ENCODE results near the gene PLCB1. TPM values are rescaled to one million over a fixed set of nuclear protein-coding genes. Genes with fewer than 3 reads are reported as not detected.

The PLCB1 gene
- total and polyA plus RNA-seq, 2 donors (not counting 3 experiments of a cell fraction or from before 2014, with no cell fraction given) = 10.2 to 53.4 TPM

DNA sequence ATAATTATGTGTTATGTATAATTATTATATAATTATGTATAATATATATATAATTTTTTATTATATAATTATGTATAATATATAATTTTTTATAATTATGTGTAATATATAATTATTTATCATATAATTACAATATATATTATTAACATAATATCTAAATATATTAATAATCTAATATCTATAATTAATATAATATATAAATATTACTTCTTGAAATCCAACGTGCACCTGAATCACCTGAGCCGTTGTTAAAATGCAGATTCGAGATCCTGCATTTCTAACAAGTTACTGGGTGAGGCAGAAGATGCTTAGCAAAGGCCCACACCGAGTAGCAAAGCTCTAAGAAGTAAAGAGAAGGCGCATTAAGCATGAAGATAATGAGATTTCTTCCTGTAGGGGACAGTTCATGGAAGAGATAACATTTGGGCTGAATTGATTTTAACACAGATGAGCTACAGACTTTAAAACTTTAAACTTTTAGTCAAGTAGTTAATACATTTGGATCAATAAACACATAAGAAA lies 530.4 kb downstream of the PLCB1 start:
- Histone ChIP-seq H4K20me1 (replicated peaks; ENCODE audit: control insufficient read depth, extremely low read depth, insufficient read depth, low read length) (no peaks in the 10 kb centered on the region), H3K4me2 (ENCODE audit: insufficient read depth, low read length) (no peak overlapping the region), H3K9me3 (replicated peaks; ENCODE audit: control insufficient read depth, insufficient read depth, low read length) (no peaks in the 10 kb centered on the region), H3K4me1 (ENCODE audit: control insufficient read depth, extremely low read depth, insufficient read depth, low read length) (peaks cover 6% of the 10 kb centered on the region), H2AFZ (ENCODE audit: low read depth, low read length) (no peak overlapping the region), H3K36me3 (ENCODE audit: control insufficient read depth in 2 of 2, extremely low read depth in 1 of 2, insufficient read depth in 2 of 2, low read length in 2 of 2) (no peaks in the 10 kb centered on the region), H3K79me2 (ENCODE audit: control insufficient read depth, insufficient read depth, low read length) (no peaks in the 10 kb centered on the region), H3K27ac (ENCODE audit: insufficient read depth, low read depth, low read length) (no peak overlapping the region), H3K27me3 (ENCODE audit: control insufficient read depth in 2 of 2, insufficient read depth in 2 of 2, low read length in 2 of 2) (no peaks in the 10 kb centered on the region), H3K4me3 (replicated peaks in 1 of 3; ENCODE audit: insufficient read depth in 1 of 3, low read depth in 1 of 3, low read length in 3 of 3) (no peak overlapping the region), H3K9me1 (replicated peaks; ENCODE audit: control insufficient read depth, extremely low read depth, insufficient read depth, low read length) (no peaks in the 10 kb centered on the region), H3K9ac (replicated peaks; ENCODE audit: extremely low read depth, insufficient read depth, low read length) (no peak overlapping the region)
- ChIA-PET CTCF (interaction anchor here (0.8 to 1.1 kb wide), 2 partner anchors 8 to 263 kb away, joined by 3 read pairs; no protein-coding TSS in a partner anchor), POLR2A (no interaction called here)
- no TSS peak for BruUV-seq (replicated peaks)
- intact Hi-C loops (cut with micrococcal nuclease) (no loop called here), dilution Hi-C loops (cut with MboI; ENCODE audit: extremely low pct_ligation_motif_present, low sequenced_read_pairs) (no loop called here)
- FAIRE-seq (no peak), DNase-seq (ENCODE audit: low read depth, low spot score) (no peak)
- TF ChIP-seq GATA2 (IDR thresholded peaks at IDR 0.05; ENCODE audit: insufficient read depth, insufficient read length, low read depth, low read length) = no peak
- no peak for TF ChIP-seq FOS (IDR thresholded peaks at IDR 0.05; ENCODE audit: borderline replicate concordance, insufficient read depth, low read length)
- TF ChIP-seq, protein P1, sequence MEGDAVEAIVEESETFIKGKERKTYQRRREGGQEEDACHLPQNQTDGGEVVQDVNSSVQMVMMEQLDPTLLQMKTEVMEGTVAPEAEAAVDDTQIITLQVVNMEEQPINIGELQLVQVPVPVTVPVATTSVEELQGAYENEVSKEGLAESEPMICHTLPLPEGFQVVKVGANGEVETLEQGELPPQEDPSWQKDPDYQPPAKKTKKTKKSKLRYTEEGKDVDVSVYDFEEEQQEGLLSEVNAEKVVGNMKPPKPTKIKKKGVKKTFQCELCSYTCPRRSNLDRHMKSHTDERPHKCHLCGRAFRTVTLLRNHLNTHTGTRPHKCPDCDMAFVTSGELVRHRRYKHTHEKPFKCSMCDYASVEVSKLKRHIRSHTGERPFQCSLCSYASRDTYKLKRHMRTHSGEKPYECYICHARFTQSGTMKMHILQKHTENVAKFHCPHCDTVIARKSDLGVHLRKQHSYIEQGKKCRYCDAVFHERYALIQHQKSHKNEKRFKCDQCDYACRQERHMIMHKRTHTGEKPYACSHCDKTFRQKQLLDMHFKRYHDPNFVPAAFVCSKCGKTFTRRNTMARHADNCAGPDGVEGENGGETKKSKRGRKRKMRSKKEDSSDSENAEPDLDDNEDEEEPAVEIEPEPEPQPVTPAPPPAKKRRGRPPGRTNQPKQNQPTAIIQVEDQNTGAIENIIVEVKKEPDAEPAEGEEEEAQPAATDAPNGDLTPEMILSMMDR (IDR thresholded peaks at IDR 0.05; ENCODE audit: extremely low read depth in 1 of 2, insufficient read depth in 1 of 2, low read depth in 1 of 2, low read length in 2 of 2) = no peak
- no peak for TF ChIP-seq JUN (IDR thresholded peaks at IDR 0.05; ENCODE audit: borderline replicate concordance, insufficient read depth, insufficient read length, low read depth)
- no peak for TF ChIP-seq POLR2A (IDR thresholded peaks at IDR 0.05; ENCODE audit: low read depth, low read length)
- no peak for TF ChIP-seq POLR2AphosphoS5 (IDR thresholded peaks at IDR 0.05; ENCODE audit: insufficient read depth, low read depth, low read length)
- TF ChIP-seq MYC (IDR thresholded peaks at IDR 0.05; ENCODE audit: low read depth, low read length) = no peak
- TF ChIP-seq, protein P2, sequence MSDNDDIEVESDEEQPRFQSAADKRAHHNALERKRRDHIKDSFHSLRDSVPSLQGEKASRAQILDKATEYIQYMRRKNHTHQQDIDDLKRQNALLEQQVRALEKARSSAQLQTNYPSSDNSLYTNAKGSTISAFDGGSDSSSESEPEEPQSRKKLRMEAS (IDR thresholded peaks at IDR 0.05; ENCODE audit: insufficient read depth, insufficient read length) = no peak
- TF ChIP-seq EZH2 (IDR thresholded peaks at IDR 0.05; ENCODE audit: borderline replicate concordance, low read depth, low read length, severe bottlenecking) = no peak
